Esophagus muscularis mucosa (tissue), 4 donors: ENCODE data around the gene CCDC141.

Experiments used
- CTCF ChIP-seq, 3 experiments: fragments of 200-600 bp in 2 of 3; fragments of 450-650 bp in 1 of 3; sonication (generic) in 2 of 3; IDR thresholded peaks; one replicate each; pipeline ENCODE4 v1.5.1; 2017 to 2019; ENCODE audit warnings: antibody characterized with exemption in 3 of 3, mild to moderate bottlenecking in 2 of 3, moderate library complexity in 1 of 3
- EP300 ChIP-seq: sonication (generic); formaldehyde crosslinking; IDR thresholded peaks from one replicate; pipeline ENCODE4 v1.6.1; 2017; ENCODE audit warnings: antibody characterized with exemption
- POLR2AphosphoS5 ChIP-seq, 2 donors: sonication (generic); formaldehyde crosslinking; IDR thresholded peaks; one replicate each; pipeline ENCODE4 v1.6.1; 2017; ENCODE audit warnings: antibody characterized with exemption in 2 of 2

DNA sequence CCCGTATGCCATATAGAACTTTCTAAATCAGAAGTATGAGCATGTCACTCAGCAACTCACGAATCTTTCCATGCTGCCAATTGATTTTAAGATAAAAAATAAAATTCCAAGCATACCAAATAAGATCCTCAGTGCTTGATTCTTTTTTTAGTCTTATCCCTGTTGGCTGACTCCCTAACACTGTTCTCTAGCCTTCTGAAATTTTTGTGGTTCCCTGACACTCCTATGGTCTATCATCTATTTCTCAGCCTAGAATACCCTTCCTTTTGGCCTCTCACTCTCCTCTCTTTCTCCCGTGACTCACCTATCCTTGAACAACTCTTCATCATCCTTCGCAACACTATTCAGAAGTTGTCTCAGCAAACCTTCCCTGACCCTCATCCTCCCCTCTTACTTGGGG is 50.5 kb downstream of the CCDC141 start:
- TF ChIP-seq EP300 = no peak
- TF ChIP-seq POLR2AphosphoS5 (IDR thresholded peaks at IDR 0.05) = no peak
- TF ChIP-seq CTCF (IDR thresholded peaks at IDR 0.05) = no peak
